H9 (cell line): ENCODE results near the gene NAPB. TPM values are rescaled to one million over a fixed set of nuclear protein-coding genes. Genes with fewer than 3 reads are reported as not detected.

ENCODE experiments used
- DNase-seq: peaks from one replicate; pipeline ENCODE4 v3.0.0-alpha.2; 2017
- H2AFZ ChIP-seq: one replicate; pipeline ENCODE4 v1.6.1; 2013; ENCODE audit warnings: mild to moderate bottlenecking, low read length, control low read depth, moderate library complexity
- H2AK5ac ChIP-seq: 2 replicates; pipeline ENCODE4 v1.6.1; 2013; ENCODE audit warnings: low read length, control low read depth, mixed read lengths; ENCODE audit not compliant: insufficient read length
- H2BK120ac ChIP-seq: one replicate; pipeline ENCODE4 v1.6.1; 2013; ENCODE audit warnings: low read depth, mild to moderate bottlenecking, low read length, control low read depth, inconsistent platforms; ENCODE audit not compliant: poor library complexity, severe bottlenecking
- H2BK12ac ChIP-seq: 2 replicates; pipeline ENCODE4 v1.6.1; 2013; ENCODE audit warnings: low read length, control low read depth, mixed read lengths, low read depth; ENCODE audit not compliant: insufficient read length
- H2BK15ac ChIP-seq: 2 replicates; pipeline ENCODE4 v1.6.1; 2013; ENCODE audit warnings: low read depth, low read length, control low read depth
- H2BK20ac ChIP-seq: one replicate; pipeline ENCODE4 v1.6.1; 2013; ENCODE audit warnings: low read depth, mild to moderate bottlenecking, low read length, control low read depth, inconsistent platforms; ENCODE audit not compliant: poor library complexity, severe bottlenecking
- H2BK5ac ChIP-seq: 2 replicates; pipeline ENCODE4 v1.6.1; 2013; ENCODE audit warnings: low read length, control low read depth, mixed read lengths; ENCODE audit not compliant: insufficient read length
- H3K14ac ChIP-seq: 2 replicates; pipeline ENCODE4 v1.6.1; 2013; ENCODE audit warnings: low read length, control low read depth; ENCODE audit not compliant: insufficient read depth
- H3K18ac ChIP-seq: 2 replicates; pipeline ENCODE4 v1.6.1; 2013; ENCODE audit warnings: low read depth, mild to moderate bottlenecking, mixed read lengths, low read length, control low read depth; ENCODE audit not compliant: insufficient read length
- H3K23ac ChIP-seq: 2 replicates; pipeline ENCODE4 v1.6.1; 2013; ENCODE audit warnings: low read length, control low read depth, mixed read lengths, low read depth; ENCODE audit not compliant: insufficient read length
- H3K23me2 ChIP-seq: 2 replicates; pipeline ENCODE4 v1.6.1; 2013; ENCODE audit warnings: low read depth, mild to moderate bottlenecking, mixed read lengths, low read length, control low read depth; ENCODE audit not compliant: insufficient read length, poor library complexity, severe bottlenecking
- H3K27ac ChIP-seq: 2 replicates; pipeline ENCODE4 v1.5.1; 2013; ENCODE audit warnings: low read length, control low read depth, mixed read lengths, low read depth; ENCODE audit not compliant: insufficient read length
- H3K27me3 ChIP-seq: 2 replicates; pipeline ENCODE4 v1.6.1; 2013; ENCODE audit warnings: low read length, control low read depth, inconsistent platforms; ENCODE audit not compliant: insufficient read depth
- H3K4ac ChIP-seq: 2 replicates; pipeline ENCODE4 v1.6.1; 2013; ENCODE audit warnings: low read depth, mild to moderate bottlenecking, control low read depth, inconsistent platforms, low read length, moderate library complexity
- H3K4me1 ChIP-seq: 2 replicates; pipeline ENCODE4 v1.6.1; 2013; ENCODE audit warnings: low read length, control low read depth, inconsistent platforms; ENCODE audit not compliant: insufficient read depth
- H3K4me2 ChIP-seq: 2 replicates; pipeline ENCODE4 v1.6.1; 2013; ENCODE audit warnings: low read length, control low read depth, mixed read lengths; ENCODE audit not compliant: insufficient read length, insufficient read depth
- H3K56ac ChIP-seq: 2 replicates; pipeline ENCODE4 v1.6.1; 2013; ENCODE audit warnings: low read depth, mild to moderate bottlenecking, mixed read lengths, low read length, control low read depth; ENCODE audit not compliant: insufficient read length
- H3K79me1 ChIP-seq: 2 replicates; pipeline ENCODE4 v1.6.1; 2013; ENCODE audit warnings: low read depth, mild to moderate bottlenecking, moderate library complexity, low read length, control low read depth, inconsistent platforms; ENCODE audit not compliant: insufficient read depth, poor library complexity, severe bottlenecking
- H3K79me2 ChIP-seq: 2 replicates; pipeline ENCODE4 v1.6.1; 2013; ENCODE audit warnings: low read length, control low read depth, inconsistent platforms; ENCODE audit not compliant: insufficient read depth
- H3K9ac ChIP-seq: 2 replicates; pipeline ENCODE4 v1.6.1; 2013; ENCODE audit warnings: low read length, control low read depth, mixed read lengths; ENCODE audit not compliant: insufficient read length; ENCODE audit errors: extremely low read depth
- H3K9me3 ChIP-seq: one replicate; pipeline ENCODE4 v1.6.1; 2013; ENCODE audit warnings: low read depth, low read length, inconsistent platforms; ENCODE audit not compliant: control insufficient read depth
- H3T11ph ChIP-seq: one replicate; pipeline ENCODE4 v1.6.1; 2013; ENCODE audit warnings: mild to moderate bottlenecking, low read length, control low read depth, inconsistent platforms
- H4K20me1 ChIP-seq: one replicate; pipeline ENCODE4 v1.6.1; 2013; ENCODE audit not compliant: control insufficient read depth, insufficient read length, insufficient read depth
- H4K5ac ChIP-seq: 2 replicates; pipeline ENCODE4 v1.6.1; 2013; ENCODE audit warnings: low read depth, mild to moderate bottlenecking, mixed read lengths, low read length, control low read depth; ENCODE audit not compliant: insufficient read length
- H4K8ac ChIP-seq: replicated peaks from 2 replicates; pipeline ENCODE4 v1.6.1; 2013; ENCODE audit warnings: low read length, control low read depth, mixed read lengths, low read depth; ENCODE audit not compliant: insufficient read length
- H4K91ac ChIP-seq: 2 replicates; pipeline ENCODE4 v1.6.1; 2013; ENCODE audit warnings: low read depth, mild to moderate bottlenecking, moderate library complexity, mixed read lengths, low read length, control low read depth; ENCODE audit not compliant: insufficient read length
- H3K27ac Mint-ChIP-seq, 3 experiments: 2 replicates in 2 of 3; 3 replicates in 1 of 3; pipeline ENCODE4 v1.8.0; 2020 to 2021; ENCODE audit warnings: mixed read lengths in 3 of 3, mild to moderate bottlenecking in 1 of 3, moderate library complexity in 1 of 3
- H3K27me3 Mint-ChIP-seq: 2 replicates; pipeline ENCODE4 v1.8.0; 2021; ENCODE audit warnings: low read depth, mild to moderate bottlenecking, moderate library complexity, mixed read lengths
- H3K36me3 Mint-ChIP-seq, 3 experiments: 2 replicates in 2 of 3; 3 replicates in 1 of 3; pipeline ENCODE4 v1.8.0; 2020 to 2021; ENCODE audit warnings: low read depth in 3 of 3, mixed read lengths in 3 of 3; ENCODE audit not compliant: insufficient read depth in 1 of 3
- H3K4me1 Mint-ChIP-seq, 2 experiments: 2 replicates each; pipeline ENCODE4 v1.8.0; 2020; ENCODE audit warnings: mixed read lengths in 2 of 2
- H3K4me3 Mint-ChIP-seq, 2 experiments: 2 replicates in 1 of 2; 3 replicates in 1 of 2; pipeline ENCODE4 v1.8.0; 2020 to 2021; ENCODE audit warnings: mild to moderate bottlenecking in 2 of 2, mixed read lengths in 2 of 2, moderate library complexity in 1 of 2
- H3K9me3 Mint-ChIP-seq, 2 experiments: 2 replicates in 1 of 2; 3 replicates in 1 of 2; pipeline ENCODE4 v1.8.0; 2020; ENCODE audit warnings: mild to moderate bottlenecking in 2 of 2, mixed read lengths in 2 of 2, moderate library complexity in 1 of 2
- CTCF ChIP-seq: fragments of 200-600 bp; sonication (generic); conservative IDR thresholded peaks from 3 replicates; pipeline ENCODE4 v1.8.0; 2021; ENCODE audit warnings: antibody characterized with exemption, mild to moderate bottlenecking
- WGBS: extraction: QIAGEN DNeasy Blood & Tissue Kit; methylation state at CpG from one replicate; pipeline ENCODE4 v1.1.7; 2013; ENCODE audit warnings: missing lambda C conversion rate, low lambda C conversion rate, mixed read lengths; ENCODE audit not compliant: insufficient read length; ENCODE audit errors: extremely low coverage; 5-methylcytosine and 5-hydroxymethylcytosine counted together
- total RNA-seq: library from RNA; stranded (reverse); gene quantifications from 2 replicates; pipeline ENCODE4 v1.2.1, GENCODE V29; 2021

The NAPB gene
- total RNA-seq, 1 experiment from 2014 or later = 10.4 TPM

DNA sequence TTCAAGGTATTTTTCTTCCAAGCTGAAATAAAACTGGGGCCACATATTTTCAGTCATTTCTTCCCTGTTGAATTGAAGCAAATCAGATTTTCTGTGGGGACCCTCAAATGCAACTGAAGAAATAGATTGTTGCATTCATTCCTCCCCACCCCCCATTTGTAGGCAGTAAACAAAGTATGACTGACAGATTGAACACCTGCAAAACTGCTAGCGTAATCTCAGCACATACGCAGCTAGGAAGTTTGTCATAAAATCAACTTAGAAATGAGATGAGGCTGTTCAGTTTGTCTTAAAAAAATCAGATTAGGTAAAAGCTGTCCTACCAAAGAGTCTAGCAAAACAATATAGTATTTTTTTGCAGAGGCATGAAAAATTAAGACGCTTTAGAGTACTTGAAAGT is 50.4 kb downstream of the NAPB start:
- DNase-seq = no peak
- H3K4me3 Mint-ChIP-seq = no peak overlapping the region

More for the DNA sequence above, 50.4 kb downstream of the NAPB start:
- Histone ChIP-seq H4K5ac (no peak overlapping the region), H3K79me1 (no peaks in the 10 kb centered on the region), H3K4me2 (no peak overlapping the region), H3K79me2 (peaks cover 2% of the 10 kb centered on the region; the same call in 1 of the 2 replicates), H3K9ac (no peak overlapping the region), H2BK20ac (no peak overlapping the region), H4K91ac (no peak overlapping the region), H3K18ac (no peak overlapping the region), H3K14ac (no peak overlapping the region), H2AFZ (no peak overlapping the region), H2AK5ac (no peak overlapping the region), H3K4ac (no peak overlapping the region), H4K20me1 (no peaks in the 10 kb centered on the region), H3K27ac (no peak overlapping the region), H3T11ph (no peak overlapping the region), H3K23ac (no peak overlapping the region), H2BK15ac (no peak overlapping the region), H3K27me3 (no peaks in the 10 kb centered on the region), H2BK120ac (no peak overlapping the region), H3K23me2 (no peaks in the 10 kb centered on the region), H4K8ac (no peak overlapping the region), H2BK12ac (no peak overlapping the region), H3K56ac (no peak overlapping the region), H2BK5ac (no peak overlapping the region), H3K4me1 (no peaks in the 10 kb centered on the region), H3K9me3 (no peaks in the 10 kb centered on the region)
- H3K27ac Mint-ChIP-seq = no peak overlapping the region
- no peak for TF ChIP-seq CTCF
- H3K4me1 Mint-ChIP-seq = peaks cover 3 to 6% of the 10 kb centered on the region in 2 experiments; a peak in 3 of 4 replicates
- H3K9me3 Mint-ChIP-seq = no peaks in the 10 kb centered on the region
- H3K27me3 Mint-ChIP-seq = no peaks in the 10 kb centered on the region
- no CpG with 5 or more reads among the region's 3 CpGs for WGBS
- H3K36me3 Mint-ChIP-seq = peaks cover 28 to 84% (median 62%) of the 10 kb centered on the region in 3 experiments
